Measurements from ENCODE around the gene GKN2.

- TF ChIP-seq CTCF (conservative IDR thresholded peaks at IDR 0.05 in 1 of 2, IDR thresholded peaks at IDR 0.05 in 1 of 2; ENCODE audit: low read depth in 1 of 2, low read length in 2 of 2) (no peak), EZH2 (IDR thresholded peaks at IDR 0.05; ENCODE audit: low read length, missing control alignments) (no peak)
These were observed 8.7 kb upstream of the GKN2 start for GRCh38 chr2:68961380-68961779.

Data from fibroblast of lung (primary cell).